Measurements from ENCODE around the gene ZEB2.

DNA sequence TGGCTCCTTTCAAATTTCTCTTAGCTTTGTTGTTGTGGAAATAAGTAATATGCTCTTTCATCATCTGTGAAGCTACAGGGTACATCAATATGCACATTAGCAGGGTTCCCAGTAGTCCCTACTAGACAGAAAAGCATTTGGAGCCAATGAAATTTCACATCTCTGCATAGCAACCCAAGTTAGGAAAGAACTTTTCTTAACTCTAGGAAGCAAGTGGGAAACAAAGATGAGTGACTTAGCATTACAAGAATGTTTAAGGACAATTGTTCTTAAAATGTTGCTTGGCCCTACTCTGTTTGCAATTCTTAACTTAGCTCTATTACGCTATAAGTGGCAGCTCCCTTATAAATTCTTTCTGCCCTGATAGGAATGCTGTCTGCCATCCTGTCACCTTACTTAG, 39.6 kb downstream of the ZEB2 start:
- TF ChIP-seq JUND (IDR thresholded peaks at IDR 0.05; ENCODE audit: low read depth, low read length) (no peak), NBN (IDR thresholded peaks at IDR 0.05) (no peak), POLR2A (IDR thresholded peaks at IDR 0.05; ENCODE audit: low read depth, low read length) (no peak), FOXM1 (IDR thresholded peaks at IDR 0.05; ENCODE audit: low read depth, low read length) (no peak), NR2C2 (IDR thresholded peaks at IDR 0.05; ENCODE audit: borderline replicate concordance, control insufficient read depth, insufficient read length, low read depth) (no peak), ZNF274 (IDR thresholded peaks at IDR 0.05; ENCODE audit: insufficient read depth, insufficient read length) (no peak), BCL11A (IDR thresholded peaks at IDR 0.05; ENCODE audit: low read depth, low read length) (no peak), TAF1 (IDR thresholded peaks at IDR 0.05; ENCODE audit: borderline replicate concordance, low read depth, low read length) (no peak), REST (IDR thresholded peaks at IDR 0.05; ENCODE audit: low read depth, low read length) (no peak), CREB1 (IDR thresholded peaks at IDR 0.05; ENCODE audit: low read depth) (no peak), SRF (IDR thresholded peaks at IDR 0.05; ENCODE audit: low read depth in 2 of 2, low read length in 2 of 2) (no peak)
- TF ChIP-seq, protein P1, sequence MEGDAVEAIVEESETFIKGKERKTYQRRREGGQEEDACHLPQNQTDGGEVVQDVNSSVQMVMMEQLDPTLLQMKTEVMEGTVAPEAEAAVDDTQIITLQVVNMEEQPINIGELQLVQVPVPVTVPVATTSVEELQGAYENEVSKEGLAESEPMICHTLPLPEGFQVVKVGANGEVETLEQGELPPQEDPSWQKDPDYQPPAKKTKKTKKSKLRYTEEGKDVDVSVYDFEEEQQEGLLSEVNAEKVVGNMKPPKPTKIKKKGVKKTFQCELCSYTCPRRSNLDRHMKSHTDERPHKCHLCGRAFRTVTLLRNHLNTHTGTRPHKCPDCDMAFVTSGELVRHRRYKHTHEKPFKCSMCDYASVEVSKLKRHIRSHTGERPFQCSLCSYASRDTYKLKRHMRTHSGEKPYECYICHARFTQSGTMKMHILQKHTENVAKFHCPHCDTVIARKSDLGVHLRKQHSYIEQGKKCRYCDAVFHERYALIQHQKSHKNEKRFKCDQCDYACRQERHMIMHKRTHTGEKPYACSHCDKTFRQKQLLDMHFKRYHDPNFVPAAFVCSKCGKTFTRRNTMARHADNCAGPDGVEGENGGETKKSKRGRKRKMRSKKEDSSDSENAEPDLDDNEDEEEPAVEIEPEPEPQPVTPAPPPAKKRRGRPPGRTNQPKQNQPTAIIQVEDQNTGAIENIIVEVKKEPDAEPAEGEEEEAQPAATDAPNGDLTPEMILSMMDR (IDR thresholded peaks at IDR 0.05 in 2 of 3, conservative IDR thresholded peaks at IDR 0.05 in 1 of 3; ENCODE audit: control insufficient read depth in 2 of 3, extremely low read depth in 1 of 3, insufficient read depth in 1 of 3, low read depth in 3 of 3, low read length in 3 of 3) = no peak
- TF ChIP-seq, protein P2, sequence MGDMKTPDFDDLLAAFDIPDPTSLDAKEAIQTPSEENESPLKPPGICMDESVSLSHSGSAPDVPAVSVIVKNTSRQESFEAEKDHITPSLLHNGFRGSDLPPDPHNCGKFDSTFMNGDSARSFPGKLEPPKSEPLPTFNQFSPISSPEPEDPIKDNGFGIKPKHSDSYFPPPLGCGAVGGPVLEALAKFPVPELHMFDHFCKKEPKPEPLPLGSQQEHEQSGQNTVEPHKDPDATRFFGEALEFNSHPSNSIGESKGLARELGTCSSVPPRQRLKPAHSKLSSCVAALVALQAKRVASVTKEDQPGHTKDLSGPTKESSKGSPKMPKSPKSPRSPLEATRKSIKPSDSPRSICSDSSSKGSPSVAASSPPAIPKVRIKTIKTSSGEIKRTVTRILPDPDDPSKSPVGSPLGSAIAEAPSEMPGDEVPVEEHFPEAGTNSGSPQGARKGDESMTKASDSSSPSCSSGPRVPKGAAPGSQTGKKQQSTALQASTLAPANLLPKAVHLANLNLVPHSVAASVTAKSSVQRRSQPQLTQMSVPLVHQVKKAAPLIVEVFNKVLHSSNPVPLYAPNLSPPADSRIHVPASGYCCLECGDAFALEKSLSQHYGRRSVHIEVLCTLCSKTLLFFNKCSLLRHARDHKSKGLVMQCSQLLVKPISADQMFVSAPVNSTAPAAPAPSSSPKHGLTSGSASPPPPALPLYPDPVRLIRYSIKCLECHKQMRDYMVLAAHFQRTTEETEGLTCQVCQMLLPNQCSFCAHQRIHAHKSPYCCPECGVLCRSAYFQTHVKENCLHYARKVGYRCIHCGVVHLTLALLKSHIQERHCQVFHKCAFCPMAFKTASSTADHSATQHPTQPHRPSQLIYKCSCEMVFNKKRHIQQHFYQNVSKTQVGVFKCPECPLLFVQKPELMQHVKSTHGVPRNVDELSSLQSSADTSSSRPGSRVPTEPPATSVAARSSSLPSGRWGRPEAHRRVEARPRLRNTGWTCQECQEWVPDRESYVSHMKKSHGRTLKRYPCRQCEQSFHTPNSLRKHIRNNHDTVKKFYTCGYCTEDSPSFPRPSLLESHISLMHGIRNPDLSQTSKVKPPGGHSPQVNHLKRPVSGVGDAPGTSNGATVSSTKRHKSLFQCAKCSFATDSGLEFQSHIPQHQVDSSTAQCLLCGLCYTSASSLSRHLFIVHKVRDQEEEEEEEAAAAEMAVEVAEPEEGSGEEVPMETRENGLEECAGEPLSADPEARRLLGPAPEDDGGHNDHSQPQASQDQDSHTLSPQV (IDR thresholded peaks at IDR 0.05) = no peak

All from GM12878 (cell line).